Measurements from ENCODE around the gene A1CF.

Gene A1CF

DNA sequence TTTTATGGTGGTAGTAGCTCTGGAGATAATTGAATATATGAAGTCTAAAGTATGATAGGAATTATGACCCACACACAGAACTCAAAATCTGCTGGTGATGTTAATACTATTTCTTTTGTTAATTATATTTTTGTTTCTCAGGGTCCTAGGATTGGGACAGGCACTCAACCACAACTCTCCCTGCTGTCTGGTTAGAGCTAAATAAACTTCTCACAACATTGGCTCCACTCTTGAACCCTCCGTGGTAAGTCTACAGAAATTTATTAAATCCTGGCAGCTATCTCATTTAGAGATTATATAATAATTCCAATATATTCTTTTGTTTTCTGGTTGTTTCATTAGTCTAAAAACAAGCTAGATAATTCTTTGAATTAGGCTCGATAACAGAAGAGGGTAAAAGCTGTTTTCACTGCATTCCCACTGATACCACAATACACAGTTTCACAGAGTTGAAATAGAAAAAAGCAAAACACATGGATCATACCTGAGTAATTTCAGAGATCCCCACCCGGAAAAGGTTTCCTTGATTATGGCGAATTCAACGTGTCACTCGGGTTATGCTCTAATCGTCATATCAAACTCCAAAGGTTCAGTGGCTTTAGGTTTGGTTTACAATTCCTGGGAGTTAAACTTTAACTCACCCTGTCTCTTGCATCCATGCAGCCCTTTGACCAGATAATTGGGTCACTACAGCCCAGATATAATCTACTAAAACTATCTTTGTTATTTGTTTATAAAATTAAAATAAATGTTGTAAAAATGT is at the start of gene A1CF:
Gene A1CF (minus strand): TSS at position 531 of the 763 bp plus-strand sequence. CDS start 25,687 bp downstream, outside the sequence.
- Histone ChIP-seq H3K79me2 (ENCODE audit: insufficient read depth, low read length) (no peaks in the 10 kb centered on the region), H2AFZ (ENCODE audit: low read depth, low read length) (no peak within 1 kb of the TSS), H4K20me1 (ENCODE audit: insufficient read depth, low read length) (no peaks in the 10 kb centered on the region), H3K9me3 (ENCODE audit: insufficient read depth, low read length, severe bottlenecking) (no peaks in the 10 kb centered on the region), H3K9ac (ENCODE audit: low read depth, low read length) (no peak within 1 kb of the TSS), H3K4me1 (ENCODE audit: insufficient read depth, low read length) (no peaks in the 10 kb centered on the region), H3K36me3 (ENCODE audit: insufficient read depth, low read length) (no peaks in the 10 kb centered on the region), H3K27ac (ENCODE audit: low read length) (no peak within 1 kb of the TSS), H3K4me2 (ENCODE audit: insufficient read depth, low read length) (no peak within 1 kb of the TSS), H3K4me3 (ENCODE audit: low read depth in 1 of 2, low read length in 2 of 2) (no peak within 1 kb of the TSS), H3K27me3 (ENCODE audit: insufficient read depth, low read length, poor library complexity) (no peaks in the 10 kb centered on the region)
- DNase-seq (no peak), ATAC-seq (ENCODE audit: insufficient read depth, low read depth) (no peak)
- TF ChIP-seq EZH2 (IDR thresholded peaks at IDR 0.05; ENCODE audit: borderline replicate concordance, low read depth, low read length, severe bottlenecking): no peak
- no peak for TF ChIP-seq CTCF (IDR thresholded peaks at IDR 0.05; ENCODE audit: borderline replicate concordance, extremely low read depth, low read length, poor library complexity, severe bottlenecking)

DNA sequence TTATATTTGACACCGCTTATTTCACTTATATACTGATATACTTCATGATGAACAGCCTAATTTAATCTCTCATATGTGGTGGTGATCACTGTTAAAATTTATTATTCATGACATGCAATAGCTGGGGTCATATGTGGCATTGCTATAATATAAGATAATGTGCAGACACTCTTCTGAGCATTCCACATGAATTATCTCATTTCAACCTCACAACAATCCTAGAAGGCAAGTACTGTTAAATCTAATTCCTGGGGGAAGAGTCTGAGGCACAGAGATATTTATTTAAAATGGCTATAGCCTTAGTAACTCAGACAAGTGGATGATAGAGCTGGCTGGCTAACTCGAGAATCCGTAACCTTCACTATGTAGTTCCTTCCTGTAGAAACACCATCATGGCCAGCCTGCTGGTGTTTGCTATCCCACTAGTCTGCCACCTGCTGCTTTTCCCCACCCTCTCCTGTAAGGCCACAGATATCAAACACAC is 46.6 kb upstream of the A1CF start:
- H3K4me1 ChIP-seq (ENCODE audit: insufficient read depth, low read length): no peaks in the 10 kb centered on the region
- no peak overlapping the region for H3K9ac ChIP-seq (ENCODE audit: low read depth, low read length)
- no peaks in the 10 kb centered on the region for H4K20me1 ChIP-seq (ENCODE audit: insufficient read depth, low read length)
- no peak overlapping the region for H3K4me3 ChIP-seq (ENCODE audit: low read depth in 1 of 2, low read length in 2 of 2)
- no peak overlapping the region for H3K4me2 ChIP-seq (ENCODE audit: insufficient read depth, low read length)
- H3K27me3 ChIP-seq (ENCODE audit: insufficient read depth, low read length, poor library complexity): no peaks in the 10 kb centered on the region
- DNase-seq (no peak), ATAC-seq (ENCODE audit: insufficient read depth, low read depth) (no peak)
- no peak overlapping the region for H3K27ac ChIP-seq (ENCODE audit: low read length)
- no peaks in the 10 kb centered on the region for H3K36me3 ChIP-seq (ENCODE audit: insufficient read depth, low read length)
- no peak for TF ChIP-seq CTCF (IDR thresholded peaks at IDR 0.05; ENCODE audit: borderline replicate concordance, extremely low read depth, low read length, poor library complexity, severe bottlenecking)
- no peak for TF ChIP-seq EZH2 (IDR thresholded peaks at IDR 0.05; ENCODE audit: borderline replicate concordance, low read depth, low read length, severe bottlenecking)
- no peaks in the 10 kb centered on the region for H3K79me2 ChIP-seq (ENCODE audit: insufficient read depth, low read length)
- no peaks in the 10 kb centered on the region for H3K9me3 ChIP-seq (ENCODE audit: insufficient read depth, low read length, severe bottlenecking)
- H2AFZ ChIP-seq (ENCODE audit: low read depth, low read length): no peak overlapping the region

DNA sequence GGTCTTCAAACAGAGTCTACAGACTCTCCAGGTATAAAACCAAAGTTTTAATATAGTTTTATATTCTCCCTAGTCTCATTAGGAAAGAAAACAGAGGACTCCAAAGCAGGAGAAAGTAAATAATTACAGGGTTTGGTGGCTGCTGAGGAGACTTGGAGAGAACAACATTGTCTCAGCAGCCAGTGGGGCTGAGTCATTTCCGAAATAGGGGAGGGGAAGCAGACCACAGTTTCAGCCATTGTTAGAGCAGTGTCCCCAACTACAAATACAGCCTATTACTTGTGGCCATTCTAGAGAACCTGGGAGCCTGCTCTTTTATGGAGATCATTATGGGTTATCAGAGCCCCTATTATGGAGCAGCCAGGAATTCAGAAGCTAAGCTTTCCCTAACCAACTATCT is 44.2 kb upstream of the A1CF start:
- no peaks in the 10 kb centered on the region for H3K27me3 ChIP-seq (ENCODE audit: insufficient read depth, low read length, poor library complexity)
- no peaks in the 10 kb centered on the region for H3K79me2 ChIP-seq (ENCODE audit: insufficient read depth, low read length)
- H3K4me2 ChIP-seq (ENCODE audit: insufficient read depth, low read length): no peak overlapping the region
- H3K36me3 ChIP-seq (ENCODE audit: insufficient read depth, low read length): no peaks in the 10 kb centered on the region
- no peak overlapping the region for H3K9ac ChIP-seq (ENCODE audit: low read depth, low read length)
- no peaks in the 10 kb centered on the region for H4K20me1 ChIP-seq (ENCODE audit: insufficient read depth, low read length)
- no peak for DNase-seq
- no peak for ATAC-seq (ENCODE audit: insufficient read depth, low read depth)
- no peak overlapping the region for H2AFZ ChIP-seq (ENCODE audit: low read depth, low read length)
- no peak overlapping the region for H3K4me3 ChIP-seq (ENCODE audit: low read depth in 1 of 2, low read length in 2 of 2)
- no peak overlapping the region for H3K27ac ChIP-seq (ENCODE audit: low read length)
- H3K4me1 ChIP-seq (ENCODE audit: insufficient read depth, low read length): no peaks in the 10 kb centered on the region
- no peak for TF ChIP-seq EZH2 (IDR thresholded peaks at IDR 0.05; ENCODE audit: borderline replicate concordance, low read depth, low read length, severe bottlenecking)
- TF ChIP-seq CTCF (IDR thresholded peaks at IDR 0.05; ENCODE audit: borderline replicate concordance, extremely low read depth, low read length, poor library complexity, severe bottlenecking): no peak
- H3K9me3 ChIP-seq (ENCODE audit: insufficient read depth, low read length, severe bottlenecking): no peaks in the 10 kb centered on the region

Data from DND-41 (cell line).